ENCODE results near the gene PARD3. TPM values are rescaled to one million over a fixed set of nuclear protein-coding genes. Genes with fewer than 3 reads are reported as not detected.
A peak's percentile ranks its signal among the peaks of the same experiment; 100 is the strongest.

Gene PARD3
- total and polyA plus RNA-seq, 10 of the 15 experiments (the other 5 are each of a cell fraction or from before 2014, with no cell fraction given), result 2.6 to 43.1 (median 13.9) TPM

DNA sequence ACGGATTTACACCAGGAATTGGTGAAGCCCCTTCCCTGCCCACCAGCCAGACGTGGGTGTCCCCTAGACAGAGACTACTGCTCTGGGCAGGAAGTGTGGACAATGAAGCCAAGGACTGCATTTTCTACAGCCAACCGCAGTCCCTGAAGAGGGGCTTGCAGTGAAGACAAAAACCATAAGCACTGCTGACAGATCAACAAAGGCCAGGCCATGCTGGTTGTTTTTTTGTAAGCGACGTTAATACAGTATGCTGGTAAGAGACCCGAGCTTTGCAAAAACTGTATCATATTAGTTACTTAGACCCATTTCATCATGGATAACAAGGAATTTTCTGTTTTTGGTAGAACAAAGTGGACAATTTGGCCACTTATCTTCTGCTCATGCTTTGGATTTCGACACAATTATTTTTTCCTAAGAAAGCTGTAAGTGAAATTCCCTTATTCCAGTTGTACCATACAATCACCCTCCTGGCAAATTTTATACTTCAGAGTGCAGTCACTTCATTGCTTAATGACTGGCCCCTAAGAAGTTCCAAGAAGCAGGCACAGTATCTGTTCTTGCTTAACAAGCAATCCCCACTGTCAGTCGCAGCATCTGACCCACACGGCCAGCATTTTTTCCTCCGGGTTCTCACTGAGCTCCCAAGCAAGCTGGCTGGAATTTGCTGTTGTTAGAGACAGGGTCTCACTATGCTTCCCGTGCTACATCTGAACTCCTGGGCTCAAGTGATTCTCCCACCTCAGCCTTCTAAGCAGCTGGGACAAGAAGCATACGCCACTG lies 163.5 kb downstream of the PARD3 start:
- FAIRE-seq, result no peak
- Histone ChIP-seq H3K79me2 (ENCODE audit: control insufficient read depth, insufficient read depth, low read length) (no peaks in the 10 kb centered on the region), H4K20me1 (ENCODE audit: control insufficient read depth, insufficient read depth) (no peaks in the 10 kb centered on the region), H3K9ac (ENCODE audit: control insufficient read depth, insufficient read depth, low read length) (no peak overlapping the region), H3K36me3 (ENCODE audit: control insufficient read depth in 2 of 2, insufficient read depth in 2 of 2, low read length in 1 of 2) (no peaks in the 10 kb centered on the region), H3K27me3 (replicated peaks in 1 of 2; ENCODE audit: control insufficient read depth in 2 of 2, insufficient read depth in 2 of 2, low read length in 1 of 2) (no peaks in the 10 kb centered on the region), H3K27ac (ENCODE audit: control insufficient read depth, insufficient read depth) (no peak overlapping the region), H3K4me1 (ENCODE audit: control insufficient read depth, insufficient read depth, low read length) (no peaks in the 10 kb centered on the region), H3K9me3 (replicated peaks; ENCODE audit: control insufficient read depth, insufficient read depth, low read length) (no peaks in the 10 kb centered on the region), H3K4me3 (no peak overlapping the region), H2AFZ (ENCODE audit: control insufficient read depth, low read depth, low read length) (no peak overlapping the region), H3K4me2 (ENCODE audit: control insufficient read depth, insufficient read depth) (no peak overlapping the region)
- ATAC-seq, result no peak
- in situ Hi-C loops (cut with MboI), result no loop called here
- no TSS peak for BruUV-seq (replicated peaks)
- ChIA-PET POLR2A (no interaction called here), CTCF (interaction anchor here (1.0 to 1.1 kb wide), 3 partner anchors 14 to 470 kb away, joined by 3 to 5 read pairs (median 3); no protein-coding TSS in a partner anchor), SMC1A (ENCODE audit: uncharacterized antibody, unreplicated experiment) (no interaction called here), RAD21 (ENCODE audit: unreplicated experiment) (interaction anchor here (0.9 kb wide), 1 partner anchor 60 kb away, joined by 3 read pairs; no protein-coding TSS in a partner anchor)
- TF ChIP-seq, protein P1, sequence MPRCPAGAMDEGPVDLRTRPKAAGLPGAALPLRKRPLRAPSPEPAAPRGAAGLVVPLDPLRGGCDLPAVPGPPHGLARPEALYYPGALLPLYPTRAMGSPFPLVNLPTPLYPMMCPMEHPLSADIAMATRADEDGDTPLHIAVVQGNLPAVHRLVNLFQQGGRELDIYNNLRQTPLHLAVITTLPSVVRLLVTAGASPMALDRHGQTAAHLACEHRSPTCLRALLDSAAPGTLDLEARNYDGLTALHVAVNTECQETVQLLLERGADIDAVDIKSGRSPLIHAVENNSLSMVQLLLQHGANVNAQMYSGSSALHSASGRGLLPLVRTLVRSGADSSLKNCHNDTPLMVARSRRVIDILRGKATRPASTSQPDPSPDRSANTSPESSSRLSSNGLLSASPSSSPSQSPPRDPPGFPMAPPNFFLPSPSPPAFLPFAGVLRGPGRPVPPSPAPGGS (IDR thresholded peaks at IDR 0.05; ENCODE audit: borderline replicate concordance, insufficient read depth, low read depth, low read length, poor library complexity, severe bottlenecking), result no peak
- TF ChIP-seq CREB1 (IDR thresholded peaks at IDR 0.05; ENCODE audit: low read depth), result no peak
- TF ChIP-seq RCOR1 (conservative IDR thresholded peaks at IDR 0.05; ENCODE audit: low read depth, low read length), result no peak
- TF ChIP-seq BRCA1 (IDR thresholded peaks at IDR 0.05; ENCODE audit: low read depth, low read length), result no peak
- intact Hi-C loops (cut with micrococcal nuclease; ENCODE audit: unreplicated experiment), result no loop called here
- 35% methylated on average over 12 of the region's 12 CpGs for WGBS (ENCODE audit: insufficient coverage, insufficient replicate concordance, low lambda C conversion rate, missing lambda C conversion rate)
- no peak for DNase-seq (ENCODE audit: low read depth, low spot score)

DNA sequence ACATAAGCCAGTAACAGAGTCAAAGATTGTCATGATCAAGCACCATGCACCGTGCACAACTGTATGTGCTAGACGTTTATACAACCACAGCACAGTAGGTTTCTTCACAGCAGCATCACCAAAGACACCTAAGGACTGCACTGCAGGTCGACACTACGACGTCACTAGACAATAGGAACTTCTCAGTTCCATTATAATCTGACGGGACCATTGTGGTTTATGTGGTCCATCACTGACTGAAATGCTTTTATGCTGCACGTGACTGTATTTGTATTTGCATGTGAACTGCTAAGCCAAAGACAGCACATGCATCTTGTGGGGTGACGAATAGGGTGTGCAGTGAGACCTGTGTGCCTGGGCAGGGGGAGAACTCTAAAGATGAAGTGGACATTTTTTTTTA lies 164.9 kb downstream of the PARD3 start:
- 5% methylated on average over 8 of the region's 8 CpGs for WGBS (ENCODE audit: insufficient coverage, insufficient replicate concordance, low lambda C conversion rate, missing lambda C conversion rate)
- in situ Hi-C loops (cut with MboI), result no loop called here
- intact Hi-C loops (cut with micrococcal nuclease; ENCODE audit: unreplicated experiment), result no loop called here
- TF ChIP-seq BHLHE40 (IDR thresholded peaks at IDR 0.05; ENCODE audit: borderline replicate concordance in 1 of 2, low read depth in 2 of 2, low read length in 1 of 2) (peak; percentile 91 to 97), NBN (IDR thresholded peaks at IDR 0.05) (no peak; the same call in 1 of the 2 replicates), IKZF2 (IDR thresholded peaks at IDR 0.05) (peak; percentile 35 to 46; a peak in 2 of 4 replicates), SMAD1 (IDR thresholded peaks at IDR 0.05; ENCODE audit: low read depth, partially characterized antibody) (no peak), CHD1 (IDR thresholded peaks at IDR 0.05; ENCODE audit: low read depth, low read length) (no peak), ZBED1 (IDR thresholded peaks at IDR 0.05; ENCODE audit: borderline replicate concordance) (no peak), JUNB (IDR thresholded peaks at IDR 0.05) (no peak), IKZF1 (conservative IDR thresholded peaks at IDR 0.05) (0 out of 2 replicates have a peak, but pooled peaks have one; percentile 17), JUND (IDR thresholded peaks at IDR 0.05; ENCODE audit: low read depth, low read length) (no peak), ZSCAN29 (IDR thresholded peaks at IDR 0.05) (no peak), LARP7 (IDR thresholded peaks at IDR 0.05) (no peak), RAD51 (IDR thresholded peaks at IDR 0.05) (peak; percentile 86)
- TF ChIP-seq, protein P2, sequence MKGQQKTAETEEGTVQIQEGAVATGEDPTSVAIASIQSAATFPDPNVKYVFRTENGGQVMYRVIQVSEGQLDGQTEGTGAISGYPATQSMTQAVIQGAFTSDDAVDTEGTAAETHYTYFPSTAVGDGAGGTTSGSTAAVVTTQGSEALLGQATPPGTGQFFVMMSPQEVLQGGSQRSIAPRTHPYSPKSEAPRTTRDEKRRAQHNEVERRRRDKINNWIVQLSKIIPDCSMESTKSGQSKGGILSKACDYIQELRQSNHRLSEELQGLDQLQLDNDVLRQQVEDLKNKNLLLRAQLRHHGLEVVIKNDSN (IDR thresholded peaks at IDR 0.05; ENCODE audit: borderline replicate concordance, extremely low read length, insufficient read depth, low read depth, low read length), result peak; percentile 41

More for the DNA sequence above, 164.9 kb downstream of the PARD3 start:
- H3K9ac ChIP-seq (ENCODE audit: control insufficient read depth, insufficient read depth, low read length), result no peak overlapping the region
- POLR2A ChIA-PET, result no interaction called here
- H3K27me3 ChIP-seq (replicated peaks in 1 of 2; ENCODE audit: control insufficient read depth in 2 of 2, insufficient read depth in 2 of 2, low read length in 1 of 2), result no peaks in the 10 kb centered on the region
- H4K20me1 ChIP-seq (ENCODE audit: control insufficient read depth, insufficient read depth), result no peaks in the 10 kb centered on the region
- SMC1A ChIA-PET (ENCODE audit: uncharacterized antibody, unreplicated experiment), result no interaction called here
- no peaks in the 10 kb centered on the region for H3K79me2 ChIP-seq (ENCODE audit: control insufficient read depth, insufficient read depth, low read length)
- no peak for DNase-seq (ENCODE audit: low read depth, low spot score)
- H3K4me1 ChIP-seq (ENCODE audit: control insufficient read depth, insufficient read depth, low read length), result no peaks in the 10 kb centered on the region
- no peak overlapping the region for H3K4me2 ChIP-seq (ENCODE audit: control insufficient read depth, insufficient read depth)
- no peak overlapping the region for H3K27ac ChIP-seq (ENCODE audit: control insufficient read depth, insufficient read depth)
- FAIRE-seq, result no peak
- no peaks in the 10 kb centered on the region for H3K36me3 ChIP-seq (ENCODE audit: control insufficient read depth in 2 of 2, insufficient read depth in 2 of 2, low read length in 1 of 2)
- H2AFZ ChIP-seq (ENCODE audit: control insufficient read depth, low read depth, low read length), result no peak overlapping the region
- no peaks in the 10 kb centered on the region for H3K9me3 ChIP-seq (replicated peaks; ENCODE audit: control insufficient read depth, insufficient read depth, low read length)
- RAD21 ChIA-PET (ENCODE audit: unreplicated experiment), result no interaction called here
- peak; percentile 90 for ATAC-seq
- CTCF ChIA-PET, result no interaction called here
- BruUV-seq (replicated peaks), result no TSS peak
- H3K4me3 ChIP-seq, result no peak overlapping the region

All from GM12878 (cell line).